Activated CD8-positive, alpha-beta memory T cell treated with anti-CD3 and anti-CD28 coated beads, Interleukin-2, amount 50 U/mL, for 1 hour (primary cell): ENCODE measurements around the gene OTOP2.
A peak's percentile ranks its signal among the peaks of the same experiment; 100 is the strongest.
"Not testable (repeated sequence)": the region's sequence is repeated elsewhere in the genome, so short reads cannot be mapped to it uniquely, and the experiment has no call there.

Experiments used
- DNase-seq: peaks from one replicate; pipeline ENCODE4 v3.0.0-alpha.2; 2020; ENCODE audit errors: extremely low read depth

The OTOP2 gene

DNA sequence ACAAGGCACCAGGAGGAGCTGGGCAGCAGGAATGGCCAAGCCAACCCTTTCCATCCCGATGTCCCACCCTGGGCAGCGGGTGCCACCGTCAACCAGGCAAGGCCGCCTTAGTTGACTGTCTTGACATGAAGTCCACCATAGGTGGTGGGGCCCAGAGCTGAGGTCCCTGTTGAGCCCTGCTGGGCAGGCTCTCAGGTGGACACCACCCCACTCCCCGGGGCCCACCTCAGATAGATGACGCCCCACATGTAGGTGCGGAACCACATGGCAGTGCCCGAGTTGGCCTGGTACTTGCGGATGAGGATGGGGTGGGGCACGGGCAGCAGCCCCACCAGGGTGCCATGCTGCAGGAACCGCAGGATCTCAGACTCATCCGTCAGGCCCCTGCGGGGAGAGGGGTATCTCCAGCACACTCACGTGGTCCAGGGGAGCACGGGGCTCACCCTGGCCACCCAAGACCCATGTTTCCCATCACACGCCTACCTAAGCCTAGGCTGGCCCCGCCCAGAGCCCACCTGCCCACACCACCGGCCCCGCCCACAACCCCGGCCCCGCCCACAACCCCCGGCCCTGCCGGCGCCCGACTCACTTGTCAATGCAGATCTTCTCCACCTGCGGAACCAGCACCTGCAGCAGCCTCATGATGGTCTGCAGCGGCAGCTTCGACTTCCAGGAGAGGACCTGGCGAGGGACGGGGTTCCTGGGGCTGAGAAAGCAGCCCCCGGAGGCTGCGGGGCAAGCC is 27.8 kb downstream of the OTOP2 start:
- DNase-seq, result no peak

DNA sequence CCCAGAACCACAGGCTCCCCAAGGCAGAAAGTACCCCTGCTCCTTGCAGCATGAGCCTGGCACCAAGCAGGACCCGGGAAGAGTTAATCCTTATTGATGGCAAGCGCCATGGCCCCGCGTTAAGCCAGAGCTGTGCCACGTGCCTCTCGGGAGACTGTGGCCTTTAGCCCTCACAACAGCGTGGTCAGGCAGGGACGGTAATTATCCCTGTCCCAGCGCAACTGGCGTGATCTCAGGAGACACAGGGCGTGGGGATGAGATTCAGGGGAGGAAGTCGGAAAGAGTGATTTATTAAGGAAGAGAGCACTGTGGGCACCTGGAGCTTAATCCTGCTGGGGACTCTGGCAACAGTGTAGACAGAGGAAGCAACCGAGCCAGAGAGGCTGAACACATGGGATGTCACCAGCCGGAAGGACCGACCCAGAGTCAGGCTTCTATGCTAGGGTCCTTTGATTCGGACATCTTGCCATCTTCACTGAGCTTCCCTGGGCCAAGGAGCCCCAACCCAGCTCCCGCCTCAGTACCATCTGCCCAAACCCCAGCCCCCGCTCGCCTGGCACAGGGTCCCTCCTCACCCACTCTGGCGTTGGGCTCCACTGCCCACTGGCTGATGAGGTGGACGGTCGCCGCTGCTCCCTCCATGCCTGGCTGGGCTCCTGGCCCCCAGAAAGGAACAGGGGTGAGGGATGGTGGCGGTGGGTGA is 28.5 kb downstream of the OTOP2 start:
- no peak for DNase-seq

DNA sequence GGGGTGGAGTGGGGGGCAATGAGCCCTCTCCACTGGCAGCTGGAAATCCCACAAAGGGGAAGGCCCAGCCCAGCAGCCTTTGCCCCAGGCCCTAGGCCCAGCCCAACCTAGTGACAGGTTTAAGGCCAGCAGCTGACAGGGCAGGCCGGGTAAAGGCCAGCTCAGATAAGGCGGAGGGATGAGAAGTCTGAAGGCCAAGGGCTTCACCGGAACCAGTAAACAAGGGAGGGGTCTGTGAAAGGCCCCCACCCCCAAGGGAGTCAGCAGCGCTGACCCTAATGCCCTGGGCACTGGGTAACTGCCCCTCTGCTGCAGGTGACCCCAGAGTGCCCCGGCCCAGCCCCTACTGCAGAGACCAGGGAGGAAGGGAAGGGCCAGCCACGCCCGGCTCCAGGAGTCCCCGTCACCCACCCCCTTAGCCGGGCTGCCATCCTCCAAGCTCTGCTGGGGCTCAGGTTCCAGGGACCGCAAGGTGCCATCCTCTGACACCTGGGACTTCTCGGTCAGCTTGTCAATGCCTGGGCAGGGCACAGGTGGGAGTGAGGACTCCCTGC is 29.1 kb downstream of the OTOP2 start:
- DNase-seq, result no peak

DNA sequence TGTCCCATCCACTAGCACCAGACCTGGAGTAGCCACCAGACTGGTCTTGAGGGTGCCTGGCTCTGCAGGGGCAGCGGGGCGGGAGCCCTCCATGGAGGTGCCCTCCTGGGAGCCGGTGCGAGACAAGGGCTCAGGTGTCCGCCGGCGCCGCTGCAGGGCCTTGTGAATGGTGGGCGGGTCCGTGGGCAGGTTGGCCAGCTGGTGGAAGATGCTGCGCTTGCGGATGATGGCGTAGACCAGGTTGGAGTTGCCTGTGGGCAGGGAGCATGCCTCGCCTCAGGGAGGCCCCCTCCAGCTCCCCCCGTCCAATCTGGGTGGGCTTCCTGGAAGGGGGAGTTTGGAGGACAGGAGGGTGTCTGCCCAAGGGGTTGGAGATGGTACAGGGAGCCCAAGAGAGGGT is 30.0 kb downstream of the OTOP2 start:
- DNase-seq, result no peak

DNA sequence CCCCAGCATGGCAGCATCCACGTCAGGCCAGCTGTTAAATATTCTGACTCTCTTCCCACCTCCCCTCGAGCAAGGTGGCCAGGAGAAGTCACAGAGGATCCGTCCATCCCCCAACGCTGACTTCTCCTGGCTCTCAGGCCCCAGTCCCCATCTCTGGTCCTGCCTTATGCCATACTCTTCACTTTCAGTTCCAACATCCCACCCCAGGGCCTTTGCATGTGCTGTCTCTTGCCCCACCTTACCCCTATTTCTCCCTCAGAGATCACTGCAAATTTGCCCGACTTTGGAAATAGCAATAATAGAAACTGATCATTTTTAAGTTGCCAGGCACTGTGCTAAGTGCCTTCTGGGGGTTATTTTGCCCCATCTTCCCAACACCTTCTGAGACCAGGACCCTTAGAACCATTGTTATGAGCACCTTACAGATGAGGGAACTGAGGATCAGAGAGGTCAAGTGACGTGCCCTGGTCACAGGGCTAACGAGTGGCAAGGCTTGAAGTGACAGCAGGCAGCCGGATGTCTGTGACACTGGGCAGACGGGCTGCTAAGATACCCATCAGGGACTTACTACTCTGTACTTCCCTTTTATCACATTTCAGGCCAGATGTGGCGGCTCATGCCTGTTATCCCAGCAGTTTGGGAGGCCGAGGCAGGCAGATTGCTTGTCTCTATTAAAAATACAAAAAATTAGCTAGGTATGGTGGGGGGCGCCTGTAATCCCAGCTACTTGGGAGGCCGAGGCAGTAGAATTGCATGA is 30.8 kb downstream of the OTOP2 start:
- no peak for DNase-seq

DNA sequence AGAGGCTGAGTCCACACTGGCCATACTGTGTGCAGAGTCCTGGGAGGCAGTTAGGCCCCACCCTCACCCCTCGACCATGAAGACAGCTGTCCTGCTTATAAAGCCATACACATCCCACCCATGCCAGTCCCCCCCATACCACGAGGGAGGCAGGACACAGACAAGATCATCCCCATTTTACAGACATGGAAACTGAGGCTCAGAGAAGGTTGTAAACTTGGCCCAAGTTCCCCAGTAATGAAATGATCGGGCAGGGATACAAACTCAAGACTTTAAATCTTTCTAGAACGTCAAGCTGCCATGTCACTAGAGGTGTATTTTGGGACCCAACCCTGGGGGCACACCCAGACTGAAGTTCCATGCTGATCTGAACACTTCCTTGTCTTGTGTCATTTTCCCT is 32.0 kb downstream of the OTOP2 start:
- no peak for DNase-seq

DNA sequence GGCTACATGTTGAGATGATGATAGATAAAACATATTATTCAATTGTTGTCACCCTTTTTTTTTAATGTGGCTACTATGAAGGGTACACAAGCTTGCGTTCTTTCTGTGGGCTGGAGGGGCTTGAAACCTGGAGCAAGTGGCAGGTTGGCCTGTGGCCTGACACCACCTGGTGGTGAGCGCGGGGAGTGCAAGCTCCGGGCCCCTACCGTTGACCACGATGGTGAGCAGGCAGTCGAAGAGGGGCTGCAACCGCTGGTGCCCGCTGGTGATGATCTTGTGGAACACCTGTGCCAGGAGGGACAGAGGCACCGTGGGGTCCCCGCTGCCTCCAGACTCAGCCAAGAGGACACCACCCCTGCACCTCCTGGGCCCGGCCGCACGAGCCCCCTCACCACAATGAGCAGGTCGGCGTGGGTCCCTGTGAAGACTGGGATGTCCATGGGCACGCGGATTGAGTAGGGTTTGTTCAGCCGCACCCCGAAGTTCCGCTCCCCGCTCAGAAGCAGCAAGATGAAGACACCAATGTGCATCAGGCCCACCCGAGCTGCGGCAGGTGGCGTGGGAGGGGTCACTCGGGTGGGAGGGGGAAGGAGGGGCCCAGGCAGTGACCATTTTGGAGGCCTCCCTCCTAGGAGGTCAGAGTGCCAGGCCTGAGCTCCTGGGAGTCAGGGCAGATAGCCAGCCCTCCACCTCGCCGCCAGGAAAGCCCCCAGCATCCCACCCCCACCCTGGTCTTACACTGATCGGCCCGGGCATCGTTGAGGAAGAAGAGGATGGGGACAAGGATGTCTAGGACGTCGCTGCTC is 34.1 kb downstream of the OTOP2 start:
- DNase-seq, result no peak

DNA sequence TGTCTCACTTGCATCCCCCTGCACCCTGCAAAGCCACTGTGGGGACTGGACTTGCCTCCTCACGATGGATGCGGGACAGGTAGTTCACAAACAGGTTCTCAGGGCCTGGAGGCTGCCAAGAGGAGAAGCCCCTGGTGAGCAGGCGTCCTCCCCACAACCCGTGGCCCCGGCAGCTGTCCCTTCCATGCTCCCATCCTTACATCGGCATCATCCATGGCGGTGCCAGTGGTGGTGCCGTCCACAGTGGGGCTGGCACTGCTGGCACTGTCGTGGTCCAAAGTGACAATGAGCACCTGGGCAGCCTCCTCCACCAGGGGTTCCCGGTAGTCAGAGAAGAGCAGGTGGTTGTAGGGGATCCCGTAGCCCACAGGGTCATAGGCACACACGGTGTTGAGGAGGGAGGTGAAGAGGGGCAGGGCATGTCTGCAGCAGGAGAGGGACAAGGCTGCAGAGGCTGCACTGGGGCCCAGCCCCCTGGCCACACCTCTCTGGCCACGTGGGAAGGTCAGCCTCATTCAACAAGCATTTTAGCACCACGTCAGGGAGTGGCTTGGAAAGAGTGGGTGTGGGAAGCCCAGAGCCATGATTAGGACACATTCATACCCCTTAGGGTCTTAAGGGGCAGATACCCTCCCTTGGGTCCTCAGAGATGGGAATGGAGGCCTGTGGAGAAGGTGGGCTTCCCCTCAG is 35.9 kb downstream of the OTOP2 start:
- DNase-seq, result no peak

DNA sequence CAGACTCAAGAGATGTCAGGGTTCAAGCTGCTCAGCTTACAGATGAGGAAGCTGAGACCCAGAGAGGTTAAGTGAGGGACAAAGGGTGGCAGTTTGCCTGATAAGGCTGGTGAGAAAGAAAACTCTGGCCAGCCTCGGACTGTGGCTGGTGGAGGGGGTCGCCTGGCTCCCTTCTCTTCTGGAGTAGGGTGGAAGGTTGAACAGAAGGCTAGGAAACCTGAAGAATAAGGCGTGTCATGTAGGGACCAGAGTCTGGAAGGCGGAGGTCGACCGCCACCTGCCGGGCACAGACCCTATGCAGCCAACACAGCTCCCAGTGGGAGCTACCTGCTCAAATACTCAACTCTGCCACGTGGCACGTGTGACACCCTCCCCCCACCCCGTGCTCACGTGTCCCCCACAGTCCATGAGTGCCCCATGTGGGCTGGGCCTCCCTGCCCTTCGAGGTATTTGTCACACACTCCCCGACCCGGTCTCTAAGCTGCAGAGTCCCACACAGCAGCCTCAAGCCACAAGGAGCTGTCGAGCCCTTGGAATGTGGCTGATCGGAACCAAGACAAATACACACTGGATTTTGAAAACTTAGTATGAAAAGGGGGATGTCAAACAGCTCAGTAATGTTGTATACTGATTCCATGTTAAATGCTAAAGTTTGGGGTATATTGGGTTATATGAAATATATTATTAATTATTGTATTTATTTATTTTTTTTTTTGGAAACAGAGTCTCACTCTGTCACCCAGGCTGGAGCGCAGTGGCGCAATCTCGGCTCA is 36.7 kb downstream of the OTOP2 start:
- DNase-seq, result no peak

DNA sequence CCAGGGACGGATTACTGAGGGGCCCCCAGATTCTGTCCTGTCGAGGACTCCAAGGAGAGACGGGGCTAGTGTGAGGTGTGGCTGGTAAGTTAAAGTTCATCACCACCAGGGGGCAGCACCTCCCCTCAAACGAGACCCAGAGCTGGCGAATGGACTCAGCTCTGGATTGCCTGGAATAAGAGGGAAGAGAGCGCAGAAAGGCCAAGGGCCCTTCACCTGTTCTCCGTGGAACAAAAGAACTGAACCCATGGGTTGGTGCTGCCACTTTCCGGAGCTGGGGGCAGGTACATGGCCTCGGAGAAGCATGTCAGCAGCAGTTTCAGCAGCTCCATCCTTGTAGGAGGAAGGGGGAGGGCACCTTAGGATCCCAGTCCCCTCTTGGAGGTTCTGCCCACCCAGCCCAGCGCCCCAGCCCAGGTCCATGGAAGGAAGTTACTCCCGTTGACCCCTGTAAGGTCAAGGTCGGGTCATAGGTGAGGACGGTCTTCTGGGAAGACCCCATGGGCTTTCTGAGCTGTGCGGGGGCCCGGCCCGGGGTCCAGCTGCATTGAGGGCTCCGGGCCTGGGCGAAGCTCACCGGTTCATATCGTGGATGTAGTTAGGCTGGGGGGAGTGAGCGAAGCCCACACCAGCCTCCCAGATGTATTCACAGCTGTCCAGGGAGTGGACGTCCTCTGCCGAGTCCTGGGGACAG is 37.7 kb downstream of the OTOP2 start:
- peak; percentile 58 for DNase-seq

DNA sequence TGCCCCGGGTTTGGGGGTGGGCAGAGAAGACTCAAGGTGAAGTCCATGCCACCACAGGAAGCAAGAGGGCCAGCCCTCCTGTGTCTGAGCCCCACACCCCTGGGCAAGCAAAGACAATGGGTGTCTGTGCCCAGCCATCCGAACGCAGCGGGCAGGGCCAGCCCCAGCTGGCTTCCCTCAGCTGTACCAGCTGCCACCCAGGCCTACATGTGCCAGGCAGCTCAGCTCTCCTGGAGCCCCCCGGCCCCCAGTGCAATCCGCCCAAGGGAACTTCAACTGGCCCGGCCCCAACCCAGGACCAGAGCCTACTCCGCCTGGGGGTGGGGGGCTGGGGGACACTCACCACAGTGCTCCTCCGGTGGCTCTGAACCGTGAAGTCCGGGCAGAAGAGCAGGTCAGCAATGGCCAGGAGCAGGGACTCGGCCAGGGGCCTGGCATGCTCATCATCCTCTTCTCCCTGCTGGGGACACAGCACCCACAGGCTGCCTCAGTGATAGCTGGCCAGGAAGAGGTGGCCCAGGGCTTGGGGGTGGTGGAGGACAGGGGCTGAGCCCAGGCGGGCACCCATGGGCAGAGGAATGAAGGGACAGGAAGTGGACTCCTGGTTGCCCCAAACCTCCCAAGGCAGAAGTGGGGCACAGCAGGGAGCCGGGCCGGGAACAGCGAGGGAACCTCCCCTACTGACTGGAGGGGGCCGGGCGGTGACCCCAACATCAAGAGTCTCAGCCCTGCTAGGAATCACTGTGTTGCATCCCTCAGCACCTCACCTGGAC is 38.7 kb downstream of the OTOP2 start:
- no peak for DNase-seq

DNA sequence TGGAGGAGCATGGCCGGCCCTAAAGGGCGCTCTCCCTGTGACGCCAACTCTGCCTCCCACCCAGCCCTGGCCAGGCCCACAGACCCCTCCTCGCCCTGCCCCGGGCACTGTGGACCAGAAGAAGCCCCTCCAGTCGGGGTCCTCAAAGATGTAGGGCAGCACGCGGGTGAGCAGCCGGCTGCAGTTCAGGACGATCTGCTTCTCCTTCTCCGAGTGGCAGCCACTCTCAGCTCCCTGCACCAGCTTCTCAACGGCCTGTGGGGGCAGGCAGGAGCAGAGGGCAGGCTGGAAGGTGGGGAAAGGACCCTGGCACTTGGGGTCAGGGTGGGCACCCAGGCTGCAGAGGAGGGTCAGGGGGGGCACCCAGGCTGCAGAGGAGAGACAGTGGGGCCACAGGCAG is 39.6 kb downstream of the OTOP2 start:
- DNase-seq, result no peak

DNA sequence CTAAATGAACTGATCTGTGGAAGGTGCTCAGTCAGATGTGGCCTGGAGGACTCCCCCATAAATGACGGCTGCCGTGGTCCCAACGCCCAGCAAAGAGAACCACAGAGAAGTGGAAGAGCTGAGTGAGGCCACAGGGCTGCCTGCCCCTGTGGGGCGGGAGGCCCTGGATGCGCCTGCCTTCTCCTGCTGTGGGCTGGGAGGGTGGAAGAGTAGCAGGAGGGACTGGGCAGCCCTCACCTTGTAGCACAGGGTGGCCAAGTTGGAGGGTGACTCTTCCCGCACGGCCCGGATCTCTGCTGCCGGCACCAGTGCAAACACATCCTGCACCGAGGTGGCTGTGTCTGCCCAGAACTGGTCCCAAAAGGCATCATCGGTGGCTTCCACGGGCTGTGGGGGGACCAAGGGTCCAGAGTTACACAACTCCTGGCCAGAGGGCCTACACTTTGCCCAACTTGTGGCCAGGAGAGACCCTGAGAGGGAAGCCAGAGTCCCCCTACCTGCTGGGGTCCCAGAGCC is 40.2 kb downstream of the OTOP2 start:
- no peak for DNase-seq

DNA sequence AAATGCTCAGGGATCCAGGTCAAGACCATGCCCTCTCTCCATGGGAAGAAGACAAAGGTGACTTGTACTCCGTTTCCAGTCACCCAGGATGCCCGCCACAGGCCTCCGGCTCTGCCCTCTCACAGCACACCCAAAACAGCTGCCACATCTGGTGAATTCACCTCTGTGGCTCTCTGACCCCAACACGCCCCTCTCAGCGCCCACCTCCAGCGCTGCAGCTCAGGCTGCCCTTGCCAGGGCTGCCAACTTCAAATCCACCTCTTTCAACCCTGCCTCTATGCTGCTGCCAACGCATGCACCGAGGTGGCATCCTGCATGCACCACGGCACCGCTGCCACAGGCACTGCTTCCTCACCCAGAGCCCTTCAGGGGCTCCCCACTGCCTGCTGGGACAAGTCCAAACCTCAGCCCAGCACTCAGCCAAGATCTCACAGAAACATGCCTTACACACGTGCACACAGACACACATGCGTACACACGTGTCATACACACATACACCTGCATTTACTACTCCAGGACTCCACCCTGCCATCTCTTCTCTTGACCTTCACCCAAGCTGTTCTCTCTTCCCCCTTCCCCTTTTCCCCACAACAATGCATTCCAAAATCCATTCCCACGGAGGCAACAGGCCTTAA is 41.0 kb downstream of the OTOP2 start:
- DNase-seq, result no peak

DNA sequence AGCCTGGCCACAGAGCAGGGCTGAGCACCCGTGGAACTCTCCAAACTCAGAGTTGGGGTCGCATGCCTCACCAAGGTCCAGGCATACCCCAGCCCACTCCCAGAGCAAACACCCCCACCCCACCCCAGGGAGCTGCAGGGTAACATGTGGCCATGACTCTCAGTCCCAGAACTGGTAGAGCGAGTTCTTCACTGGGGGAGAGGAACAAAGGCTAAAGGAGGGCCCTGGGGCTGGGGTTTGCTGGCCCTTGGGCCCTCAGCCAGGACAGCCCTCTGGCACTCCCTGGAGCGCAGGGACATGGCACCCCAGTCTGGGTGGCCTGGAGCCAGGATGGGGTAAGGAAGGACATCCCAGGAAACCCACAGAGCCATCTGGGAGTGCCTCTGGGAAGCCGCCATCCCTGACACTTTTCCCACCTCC is 44.3 kb downstream of the OTOP2 start:
- no peak for DNase-seq

DNA sequence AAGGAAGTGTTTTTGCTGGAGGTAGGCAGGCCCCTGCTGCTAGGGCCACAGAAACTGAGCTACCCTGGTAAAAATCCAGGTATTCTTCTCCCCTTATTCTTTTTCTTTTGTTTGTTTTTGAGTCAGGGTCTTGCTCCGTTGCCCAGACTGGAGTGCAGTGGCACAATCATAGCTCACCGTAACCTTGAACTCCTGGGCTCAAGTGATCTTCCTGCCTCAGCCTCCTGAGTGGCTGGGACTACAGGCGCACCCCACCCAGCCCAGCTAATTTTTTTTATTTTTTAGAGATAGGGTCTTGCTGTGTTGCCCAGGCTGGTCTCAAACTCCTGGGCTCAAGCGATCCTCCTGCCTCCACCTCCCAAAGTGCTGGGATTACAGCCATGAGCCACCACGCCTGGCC is 45.4 kb downstream of the OTOP2 start:
- DNase-seq, result not testable (repeated sequence)

DNA sequence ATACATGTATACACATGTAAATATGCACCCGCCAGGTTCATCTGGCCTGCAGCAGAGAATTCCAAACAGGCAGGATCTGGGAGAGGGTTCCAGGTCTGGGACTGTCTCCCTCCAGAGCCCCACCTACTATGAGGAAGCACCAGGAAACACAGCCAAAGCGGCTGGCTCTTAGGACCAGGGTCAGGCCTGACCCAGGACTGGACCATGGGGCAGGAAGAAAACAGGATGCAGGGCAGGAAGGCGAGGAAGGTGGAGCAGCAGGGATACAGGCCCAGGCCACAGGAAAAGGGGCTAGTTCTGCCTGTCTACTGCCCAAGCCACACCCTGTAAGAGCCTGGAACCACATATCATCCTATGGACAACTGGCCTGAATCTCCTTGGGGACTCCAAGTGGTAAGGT is 46.3 kb downstream of the OTOP2 start:
- DNase-seq, result no peak
